Progenitor cell of endocrine pancreas (in vitro differentiated cells): ENCODE measurements around the gene CRISP3. TPM values are rescaled to one million over a fixed set of nuclear protein-coding genes. Genes with fewer than 3 reads are reported as not detected.

Experiments
- DNase-seq: peaks from one replicate; pipeline ENCODE4 v3.0.0; 2021; ENCODE audit warnings: low spot score; ENCODE audit not compliant: unreplicated experiment
- H3K27ac Mint-ChIP-seq: 2 replicates; pipeline ENCODE4 v1.8.0; 2021; ENCODE audit warnings: mild to moderate bottlenecking, moderate library complexity, mixed read lengths
- H3K27me3 Mint-ChIP-seq: 2 replicates; pipeline ENCODE4 v1.8.0; 2021; ENCODE audit warnings: mixed read lengths
- H3K36me3 Mint-ChIP-seq: 2 replicates; pipeline ENCODE4 v1.8.0; 2022; ENCODE audit warnings: mixed read lengths; ENCODE audit not compliant: insufficient read depth
- H3K4me1 Mint-ChIP-seq: 2 replicates; pipeline ENCODE4 v1.8.0; 2021; ENCODE audit warnings: low read depth, mixed read lengths
- H3K4me3 Mint-ChIP-seq: 2 replicates; pipeline ENCODE4 v1.8.0; 2021; ENCODE audit warnings: low read depth, mild to moderate bottlenecking, moderate library complexity, mixed read lengths
- H3K9me3 Mint-ChIP-seq: 2 replicates; pipeline ENCODE4 v1.8.0; 2021; ENCODE audit warnings: low read depth, mixed read lengths
- long read RNA-seq: library from polyadenylated mRNA; unstranded; transcript quantifications from one replicate; pipeline ENCODE4 v2.0.0, GENCODE V29; 2020
- total RNA-seq: library from RNA; stranded (reverse); gene quantifications from 2 replicates; pipeline ENCODE4 v1.2.1, GENCODE V29; 2021
- TF ChIP-seq, protein P1 (sequence below): fragments of 200-600 bp; sonication (generic); IDR thresholded peaks from one replicate; pipeline ENCODE4 v1.5.0; 2021; ENCODE audit warnings: antibody characterized with exemption, mild to moderate bottlenecking; ENCODE audit not compliant: unreplicated experiment

The CRISP3 gene, protein sequence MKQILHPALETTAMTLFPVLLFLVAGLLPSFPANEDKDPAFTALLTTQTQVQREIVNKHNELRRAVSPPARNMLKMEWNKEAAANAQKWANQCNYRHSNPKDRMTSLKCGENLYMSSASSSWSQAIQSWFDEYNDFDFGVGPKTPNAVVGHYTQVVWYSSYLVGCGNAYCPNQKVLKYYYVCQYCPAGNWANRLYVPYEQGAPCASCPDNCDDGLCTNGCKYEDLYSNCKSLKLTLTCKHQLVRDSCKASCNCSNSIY
- not detected in 2 replicates for total RNA-seq
- long read RNA-seq: 0 reads

DNA sequence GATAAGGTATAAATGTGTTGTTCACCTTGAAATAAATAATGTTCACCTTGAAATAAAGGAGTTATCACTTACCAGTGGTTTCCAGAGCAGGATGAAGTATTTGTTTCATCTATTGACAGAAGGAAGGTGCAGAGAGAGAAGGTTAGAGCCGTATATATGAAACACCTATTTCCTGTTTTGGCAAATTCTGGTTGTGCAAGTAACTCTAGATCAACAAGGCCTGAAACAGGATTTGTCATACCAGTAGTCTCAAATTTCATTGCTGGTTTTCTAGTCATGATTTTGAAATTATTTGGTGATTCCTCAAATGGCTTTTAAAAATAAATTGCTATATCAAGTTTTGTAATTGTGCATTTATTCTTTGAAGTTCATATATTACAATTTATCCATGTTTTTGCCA is at the start of gene CRISP3:
Gene CRISP3 (minus strand): TSS at position 130 of the 400 bp plus-strand sequence. CDS start 21 bp downstream, at position 109.
- Mint-ChIP-seq H3K27me3 (no peaks in the 10 kb centered on the region), H3K36me3 (no peaks in the 10 kb centered on the region), H3K4me1 (peaks cover 2% of the 10 kb centered on the region), H3K4me3 (no peak within 1 kb of the TSS), H3K27ac (no peak within 1 kb of the TSS), H3K9me3 (no peaks in the 10 kb centered on the region)
- no peak for DNase-seq
- TF ChIP-seq, protein P1, sequence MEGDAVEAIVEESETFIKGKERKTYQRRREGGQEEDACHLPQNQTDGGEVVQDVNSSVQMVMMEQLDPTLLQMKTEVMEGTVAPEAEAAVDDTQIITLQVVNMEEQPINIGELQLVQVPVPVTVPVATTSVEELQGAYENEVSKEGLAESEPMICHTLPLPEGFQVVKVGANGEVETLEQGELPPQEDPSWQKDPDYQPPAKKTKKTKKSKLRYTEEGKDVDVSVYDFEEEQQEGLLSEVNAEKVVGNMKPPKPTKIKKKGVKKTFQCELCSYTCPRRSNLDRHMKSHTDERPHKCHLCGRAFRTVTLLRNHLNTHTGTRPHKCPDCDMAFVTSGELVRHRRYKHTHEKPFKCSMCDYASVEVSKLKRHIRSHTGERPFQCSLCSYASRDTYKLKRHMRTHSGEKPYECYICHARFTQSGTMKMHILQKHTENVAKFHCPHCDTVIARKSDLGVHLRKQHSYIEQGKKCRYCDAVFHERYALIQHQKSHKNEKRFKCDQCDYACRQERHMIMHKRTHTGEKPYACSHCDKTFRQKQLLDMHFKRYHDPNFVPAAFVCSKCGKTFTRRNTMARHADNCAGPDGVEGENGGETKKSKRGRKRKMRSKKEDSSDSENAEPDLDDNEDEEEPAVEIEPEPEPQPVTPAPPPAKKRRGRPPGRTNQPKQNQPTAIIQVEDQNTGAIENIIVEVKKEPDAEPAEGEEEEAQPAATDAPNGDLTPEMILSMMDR: no peak

DNA sequence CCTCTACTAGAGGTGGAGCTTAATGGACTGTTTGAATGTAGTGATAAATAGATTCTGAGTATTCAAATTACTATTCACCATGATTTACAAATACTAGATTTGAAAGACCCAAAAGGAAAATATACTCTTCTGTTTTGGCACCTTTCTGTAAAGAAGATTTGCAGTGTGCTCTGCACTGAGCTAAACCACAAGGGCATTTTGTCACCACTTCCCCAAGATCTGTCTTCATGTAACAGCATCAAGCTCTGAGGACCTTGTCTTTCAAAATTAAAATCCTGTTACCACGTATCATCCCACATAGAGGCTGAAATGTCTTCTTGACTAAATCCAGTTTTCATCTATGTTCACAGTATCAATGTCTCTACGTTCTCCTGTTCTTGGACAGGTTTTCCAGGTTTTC is 46.2 kb upstream of the CRISP3 start:
- no peaks in the 10 kb centered on the region for H3K36me3 Mint-ChIP-seq
- no peaks in the 10 kb centered on the region for H3K27me3 Mint-ChIP-seq
- H3K27ac Mint-ChIP-seq: no peak overlapping the region

GRCh38 chr6:49787176-49787575 is 43.0 kb upstream of the CRISP3 start, which contains the start of gene PGK2:
PGK2 (minus strand) TSS chr6:49787285; CDS start chr6:49787187, 98 bp downstream.
- H3K36me3 Mint-ChIP-seq: no peaks in the 10 kb centered on the region
- DNase-seq: no peak
- peaks cover 2% of the 10 kb centered on the region for H3K9me3 Mint-ChIP-seq
- H3K27me3 Mint-ChIP-seq: no peaks in the 10 kb centered on the region
- H3K27ac Mint-ChIP-seq: no peak within 1 kb of the TSS
- H3K4me1 Mint-ChIP-seq: peaks cover 6% of the 10 kb centered on the region
- TF ChIP-seq, protein P1: no peak
- no peak within 1 kb of the TSS for H3K4me3 Mint-ChIP-seq

More for the DNA sequence above, 46.2 kb upstream of the CRISP3 start:
- H3K4me1 Mint-ChIP-seq: no peaks in the 10 kb centered on the region
- TF ChIP-seq, protein P1: no peak
- H3K9me3 Mint-ChIP-seq: peaks cover 2% of the 10 kb centered on the region
- no peak for DNase-seq
- no peak overlapping the region for H3K4me3 Mint-ChIP-seq

GRCh38 chr6:49784272-49784671 is 40.1 kb upstream of the CRISP3 start:
- Mint-ChIP-seq H3K27me3 (no peaks in the 10 kb centered on the region), H3K4me3 (no peak overlapping the region), H3K4me1 (peaks cover 9% of the 10 kb centered on the region), H3K27ac (peak overlapping the region; percentile 23), H3K9me3 (peaks cover 2% of the 10 kb centered on the region), H3K36me3 (no peaks in the 10 kb centered on the region)
- TF ChIP-seq, protein P1: no peak
- no peak for DNase-seq

- H3K4me1 Mint-ChIP-seq: peaks cover 15% of the 10 kb centered on the region
- no peak overlapping the region for H3K27ac Mint-ChIP-seq
- H3K27me3 Mint-ChIP-seq: no peaks in the 10 kb centered on the region
- H3K9me3 Mint-ChIP-seq: peaks cover 2% of the 10 kb centered on the region
- DNase-seq: no peak
- H3K36me3 Mint-ChIP-seq: no peaks in the 10 kb centered on the region
- TF ChIP-seq, protein P1: no peak
- no peak overlapping the region for H3K4me3 Mint-ChIP-seq
Observed at GRCh38 chr6:49782725-49783124, 38.5 kb upstream of the CRISP3 start.
